Measurements from ENCODE around the gene TRIM36.

Gene TRIM36, protein sequence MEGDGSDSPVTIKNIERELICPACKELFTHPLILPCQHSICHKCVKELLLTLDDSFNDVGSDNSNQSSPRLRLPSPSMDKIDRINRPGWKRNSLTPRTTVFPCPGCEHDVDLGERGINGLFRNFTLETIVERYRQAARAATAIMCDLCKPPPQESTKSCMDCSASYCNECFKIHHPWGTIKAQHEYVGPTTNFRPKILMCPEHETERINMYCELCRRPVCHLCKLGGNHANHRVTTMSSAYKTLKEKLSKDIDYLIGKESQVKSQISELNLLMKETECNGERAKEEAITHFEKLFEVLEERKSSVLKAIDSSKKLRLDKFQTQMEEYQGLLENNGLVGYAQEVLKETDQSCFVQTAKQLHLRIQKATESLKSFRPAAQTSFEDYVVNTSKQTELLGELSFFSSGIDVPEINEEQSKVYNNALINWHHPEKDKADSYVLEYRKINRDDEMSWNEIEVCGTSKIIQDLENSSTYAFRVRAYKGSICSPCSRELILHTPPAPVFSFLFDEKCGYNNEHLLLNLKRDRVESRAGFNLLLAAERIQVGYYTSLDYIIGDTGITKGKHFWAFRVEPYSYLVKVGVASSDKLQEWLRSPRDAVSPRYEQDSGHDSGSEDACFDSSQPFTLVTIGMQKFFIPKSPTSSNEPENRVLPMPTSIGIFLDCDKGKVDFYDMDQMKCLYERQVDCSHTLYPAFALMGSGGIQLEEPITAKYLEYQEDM

DNA sequence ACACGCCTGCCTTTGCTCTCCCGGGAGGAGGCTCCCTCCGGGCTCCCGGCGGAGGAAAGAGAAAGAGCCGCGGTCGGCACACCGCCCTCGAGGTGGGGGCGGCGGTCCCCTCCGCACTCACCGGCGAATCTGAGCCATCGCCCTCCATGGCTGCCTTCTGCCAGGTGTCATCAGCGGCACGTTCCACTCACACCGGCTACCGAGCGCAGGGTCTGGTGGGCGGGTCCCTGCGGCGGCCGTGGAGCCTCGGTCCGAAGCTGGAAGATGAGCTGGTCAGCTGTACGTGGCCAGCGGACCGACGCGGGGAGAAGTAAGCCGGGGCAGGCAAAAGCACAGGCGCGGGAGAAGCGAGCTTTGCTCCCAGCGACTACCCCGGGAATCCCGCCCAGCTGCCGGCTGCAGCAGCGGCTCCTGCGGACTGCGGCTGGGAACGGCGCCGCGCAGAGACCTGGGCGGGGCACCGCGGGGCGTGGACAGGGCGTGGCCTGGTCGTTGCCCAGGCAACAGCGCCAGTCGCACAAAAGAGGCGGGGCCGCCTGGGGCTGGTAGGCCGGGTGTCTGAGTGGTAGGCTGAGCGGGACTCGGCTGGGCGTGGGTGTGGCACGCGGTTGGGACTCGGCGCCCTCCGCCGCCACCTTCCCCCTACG is at the start of gene TRIM36:
TSS of gene TRIM36 (minus strand) at position 422 of the 647 bp plus-strand sequence. CDS start at position 148, 274 bp downstream.
- DNase-seq (ENCODE audit: low read depth in 2 of 2, low spot score in 1 of 2), result peak; percentile 75

DNA sequence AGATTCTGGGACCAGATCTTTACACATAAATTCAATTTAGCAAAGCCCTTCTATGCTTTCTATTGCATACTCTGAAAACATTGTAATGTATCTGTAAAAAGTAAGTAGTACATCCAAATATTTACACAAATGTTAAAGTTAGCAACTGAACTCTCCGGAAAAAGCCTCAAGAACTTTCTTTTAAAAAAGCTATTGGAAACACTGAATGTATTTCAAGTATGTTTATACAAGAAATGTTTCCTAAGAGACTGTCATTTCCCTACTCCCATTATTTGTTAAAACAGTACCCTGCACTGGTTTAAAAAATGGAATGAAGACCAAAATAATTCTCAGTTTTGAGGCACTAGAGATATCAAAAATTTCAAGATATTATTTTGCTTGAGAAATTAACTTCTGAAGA is 44.8 kb upstream of the TRIM36 start:
- DNase-seq (ENCODE audit: low read depth in 2 of 2, low spot score in 1 of 2), result no peak

DNA sequence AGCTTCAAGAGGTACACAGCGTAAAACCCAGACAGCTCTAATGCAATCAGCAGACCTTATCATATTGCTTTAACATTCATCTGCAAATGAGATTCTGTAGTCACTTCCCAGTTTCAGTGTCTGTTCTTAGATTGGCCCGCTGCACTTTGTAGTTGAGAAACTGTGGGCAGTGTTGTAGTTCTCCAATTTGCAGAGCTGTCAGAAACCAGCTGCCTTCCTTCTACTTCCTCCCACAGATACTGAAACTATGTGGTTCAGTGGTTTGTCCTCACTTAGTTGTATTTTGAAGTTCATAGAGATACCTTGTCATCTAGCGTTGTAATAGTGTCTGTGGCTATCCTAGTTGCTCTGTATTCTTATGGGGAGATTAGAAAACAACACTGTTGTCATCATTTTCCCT is 39.6 kb upstream of the TRIM36 start:
- no peak for DNase-seq (ENCODE audit: low read depth in 2 of 2, low spot score in 1 of 2)

DNA sequence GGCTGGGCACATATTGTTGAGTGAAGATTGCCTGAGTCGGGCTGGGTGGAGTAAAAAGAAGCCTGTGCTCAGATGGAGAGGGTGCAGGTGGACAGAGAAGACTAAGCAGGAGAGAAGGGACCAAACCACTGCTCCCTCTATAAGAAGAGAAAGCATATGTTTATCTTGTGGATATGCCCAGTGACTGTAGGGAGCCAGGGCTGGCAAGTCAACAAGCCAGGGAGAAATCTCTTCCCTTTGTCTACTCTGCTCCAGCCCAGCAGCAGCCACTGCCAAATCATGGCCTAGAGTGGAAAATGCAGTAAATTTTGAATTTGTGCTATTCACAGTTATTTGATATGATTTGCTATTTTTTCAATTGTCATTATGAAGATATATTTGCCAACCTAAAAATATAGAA is 33.2 kb upstream of the TRIM36 start:
- DNase-seq (ENCODE audit: low read depth in 2 of 2, low spot score in 1 of 2), result no peak

DNA sequence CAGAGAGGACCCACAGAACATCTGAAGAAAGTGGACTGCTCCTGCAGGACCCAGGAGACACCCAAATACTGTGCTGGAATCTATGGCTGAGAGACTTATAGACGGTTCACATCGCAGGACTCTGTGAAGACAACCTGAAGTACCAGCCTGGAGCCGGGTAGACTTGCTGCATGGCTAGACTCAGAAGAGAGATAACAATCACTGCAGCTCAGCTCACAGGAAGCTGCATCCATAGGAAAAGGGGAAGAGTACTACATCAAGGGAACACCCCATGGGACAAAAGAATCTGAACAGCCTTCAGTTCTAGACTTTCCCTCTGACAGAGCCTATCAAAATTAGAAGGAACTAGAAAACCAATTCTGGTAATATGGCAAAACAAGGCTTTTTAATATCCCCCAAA is 26.5 kb upstream of the TRIM36 start:
- no peak for DNase-seq (ENCODE audit: low read depth in 2 of 2, low spot score in 1 of 2)

DNA sequence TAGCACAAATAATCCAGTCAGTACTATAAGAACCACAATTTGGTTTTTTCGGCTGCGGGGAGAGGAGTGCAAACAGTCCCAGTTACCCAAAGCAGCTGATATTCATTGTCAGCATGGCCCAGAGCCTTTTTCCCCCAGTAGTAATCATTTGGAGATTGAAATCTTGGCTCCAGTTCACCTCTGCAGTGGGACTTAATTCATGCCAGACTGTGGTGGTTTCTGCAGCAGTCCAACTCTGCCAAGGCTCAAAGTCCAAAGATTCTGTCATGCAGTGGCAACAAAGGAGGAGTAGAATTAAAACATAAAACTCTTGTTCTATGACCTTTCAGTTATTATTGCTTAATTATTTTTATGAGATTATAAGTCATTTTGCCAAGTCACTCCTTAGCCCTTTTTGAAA is 25.0 kb upstream of the TRIM36 start:
- DNase-seq (ENCODE audit: low read depth in 2 of 2, low spot score in 1 of 2), result no peak

DNA sequence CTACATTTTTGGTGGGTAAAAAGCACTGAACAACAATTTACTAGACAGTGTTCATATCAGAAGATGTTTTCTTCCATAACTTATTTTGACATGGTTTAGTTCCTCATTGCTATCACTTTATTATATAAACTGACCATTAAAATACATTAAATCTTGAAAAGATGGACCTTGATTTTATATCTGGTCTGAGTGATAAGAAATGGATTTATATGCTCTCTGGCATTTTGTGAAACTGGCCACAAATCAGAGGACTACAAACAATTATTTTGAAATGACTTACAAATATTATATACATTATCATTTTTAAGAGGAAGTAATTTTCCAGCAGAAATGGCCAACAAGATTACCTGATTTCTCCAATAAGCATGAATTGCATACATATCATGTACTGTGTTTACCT is 23.6 kb upstream of the TRIM36 start:
- DNase-seq (ENCODE audit: low read depth in 2 of 2, low spot score in 1 of 2), result no peak

DNA sequence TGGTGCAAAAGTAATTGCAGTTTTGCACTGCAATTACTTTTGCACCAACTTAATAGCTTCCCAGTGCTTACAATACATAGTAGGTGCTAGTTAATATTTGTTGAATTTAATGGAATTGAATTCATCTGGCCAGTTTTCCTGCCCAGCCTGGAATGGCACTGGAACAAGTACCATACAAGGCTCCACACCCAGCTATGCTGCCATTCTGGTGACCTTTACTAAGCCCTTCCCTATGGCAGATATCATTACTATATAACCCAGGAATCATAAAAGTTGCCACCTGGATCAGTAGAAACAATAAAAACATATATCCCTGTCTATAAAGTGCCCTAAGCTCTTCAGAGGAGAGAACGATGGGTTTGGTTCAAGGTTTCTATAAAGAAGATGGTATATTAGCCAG is 22.4 kb upstream of the TRIM36 start:
- DNase-seq (ENCODE audit: low read depth in 2 of 2, low spot score in 1 of 2), result no peak

DNA sequence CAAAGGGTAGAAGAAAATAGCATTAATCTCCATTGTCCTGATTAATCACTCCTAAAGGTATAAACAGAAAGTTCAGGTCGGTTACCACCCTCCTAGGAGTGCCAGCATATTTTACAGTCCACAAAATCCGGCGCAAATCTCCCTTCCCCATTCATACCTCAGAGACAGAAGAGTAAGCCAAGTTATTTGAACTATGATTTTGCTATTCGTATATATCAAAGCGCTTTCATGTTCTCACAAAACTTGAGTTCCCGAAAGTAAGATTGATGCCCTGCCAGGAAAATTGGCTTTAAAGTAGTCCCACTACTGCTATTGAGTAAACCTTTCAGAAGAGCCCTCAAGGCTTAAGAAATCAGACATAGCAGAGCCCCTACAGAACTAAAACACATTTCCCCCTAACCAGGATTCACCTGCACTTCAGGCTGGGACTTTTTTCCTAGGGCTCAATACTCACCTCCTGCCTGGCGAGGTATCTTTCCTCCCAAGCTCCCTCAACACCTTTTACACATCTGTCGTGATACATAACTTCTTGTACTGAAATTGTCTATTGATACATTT is 21.8 kb upstream of the TRIM36 start:
- DNase-seq (ENCODE audit: low read depth in 2 of 2, low spot score in 1 of 2), result no peak

DNA sequence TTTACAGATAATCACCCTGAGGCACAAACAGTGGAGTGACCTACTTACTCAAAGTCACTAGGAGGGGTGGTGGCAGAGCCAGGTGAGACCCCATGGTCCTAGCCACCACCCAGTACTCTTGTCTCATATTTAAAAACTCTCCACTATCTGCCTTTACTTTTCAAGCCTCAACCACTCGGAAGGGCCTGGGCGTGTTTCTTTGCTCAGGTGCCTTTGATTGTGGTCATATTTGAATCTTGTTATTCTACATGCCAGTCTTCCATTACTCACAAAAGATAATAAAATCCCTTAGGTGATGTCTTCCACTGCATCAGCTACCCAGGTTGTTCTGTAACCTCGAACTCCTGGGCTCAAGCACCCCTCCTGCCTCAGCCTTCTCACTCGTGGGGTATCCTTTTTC is 20.7 kb upstream of the TRIM36 start:
- no peak for DNase-seq (ENCODE audit: low read depth in 2 of 2, low spot score in 1 of 2)

DNA sequence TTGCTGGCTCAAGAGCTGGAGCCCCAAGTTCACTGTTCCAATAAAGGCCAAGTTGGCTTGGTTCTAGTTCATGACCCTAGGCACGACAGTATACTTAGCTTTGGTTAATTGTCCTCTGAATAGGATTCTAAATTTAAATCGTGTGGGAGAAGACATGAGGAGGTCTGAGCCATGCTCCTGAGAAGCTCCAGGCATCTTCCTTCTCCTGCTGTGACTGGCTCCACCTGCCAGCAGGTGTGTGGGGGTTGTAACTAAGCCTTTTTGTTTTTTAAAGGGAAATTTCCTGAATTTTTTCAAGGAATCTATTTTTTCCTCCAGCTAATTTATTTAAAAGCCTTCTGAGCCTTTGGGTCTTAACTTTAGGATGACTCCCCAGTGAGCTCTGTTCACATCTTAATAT is 20.2 kb upstream of the TRIM36 start:
- DNase-seq (ENCODE audit: low read depth in 2 of 2, low spot score in 1 of 2), result no peak

DNA sequence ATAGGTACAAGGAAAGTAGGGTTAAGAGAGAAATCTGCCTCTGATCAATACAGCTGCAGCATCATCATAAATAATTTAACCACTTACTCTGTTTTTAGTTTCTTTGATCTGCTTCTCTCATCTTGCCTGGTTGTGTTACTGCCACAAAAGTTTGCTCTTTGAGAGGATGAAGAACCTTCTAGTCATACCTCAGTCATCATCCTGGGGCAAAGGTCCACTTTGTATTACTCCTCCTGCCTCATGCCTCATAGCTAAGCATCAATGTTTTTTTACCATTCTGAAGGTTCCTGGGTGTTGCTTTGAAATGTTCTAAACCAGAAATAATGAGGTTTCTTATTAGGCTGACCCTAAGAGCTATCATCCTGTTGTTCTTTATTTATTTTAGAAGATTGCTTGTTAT is 17.1 kb upstream of the TRIM36 start:
- no peak for DNase-seq (ENCODE audit: low read depth in 2 of 2, low spot score in 1 of 2)

DNA sequence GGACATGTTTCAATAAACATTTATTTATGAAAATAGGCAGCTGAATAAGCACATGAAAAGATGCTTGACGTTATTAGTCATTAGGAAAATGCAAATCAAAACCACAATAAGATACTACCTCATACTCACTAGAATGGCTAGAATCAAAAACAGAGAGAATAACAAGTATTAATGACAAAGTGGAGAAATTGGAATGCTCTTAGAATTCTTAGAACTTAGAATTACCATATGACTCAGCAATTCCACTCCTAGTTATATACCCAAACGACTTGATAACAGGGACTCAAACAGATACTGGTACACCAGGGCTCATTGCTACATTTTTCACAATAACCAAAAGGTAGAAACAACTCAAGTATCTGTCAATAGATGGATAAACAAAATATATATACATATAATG is 15.1 kb upstream of the TRIM36 start:
- no peak for DNase-seq (ENCODE audit: low read depth in 2 of 2, low spot score in 1 of 2)

DNA sequence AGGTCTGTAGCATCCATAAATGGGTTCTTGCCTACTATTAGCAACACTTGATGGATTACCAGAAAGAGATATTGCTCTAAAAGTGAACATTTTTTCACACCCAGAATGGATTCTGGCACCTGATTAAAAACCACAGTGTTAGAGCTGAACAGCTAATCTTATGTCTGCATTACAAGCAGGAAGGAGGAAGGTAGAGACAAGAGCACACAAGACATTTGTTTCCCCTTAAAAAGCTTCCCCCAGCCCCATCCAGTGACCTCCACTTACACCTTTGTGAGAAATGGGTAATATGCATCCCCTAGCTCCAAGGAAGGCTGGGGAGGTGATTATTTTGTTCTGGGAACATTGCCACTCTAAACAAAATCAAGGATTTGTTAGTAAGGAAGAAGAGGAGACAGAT is 12.0 kb upstream of the TRIM36 start:
- no peak for DNase-seq (ENCODE audit: low read depth in 2 of 2, low spot score in 1 of 2)

DNA sequence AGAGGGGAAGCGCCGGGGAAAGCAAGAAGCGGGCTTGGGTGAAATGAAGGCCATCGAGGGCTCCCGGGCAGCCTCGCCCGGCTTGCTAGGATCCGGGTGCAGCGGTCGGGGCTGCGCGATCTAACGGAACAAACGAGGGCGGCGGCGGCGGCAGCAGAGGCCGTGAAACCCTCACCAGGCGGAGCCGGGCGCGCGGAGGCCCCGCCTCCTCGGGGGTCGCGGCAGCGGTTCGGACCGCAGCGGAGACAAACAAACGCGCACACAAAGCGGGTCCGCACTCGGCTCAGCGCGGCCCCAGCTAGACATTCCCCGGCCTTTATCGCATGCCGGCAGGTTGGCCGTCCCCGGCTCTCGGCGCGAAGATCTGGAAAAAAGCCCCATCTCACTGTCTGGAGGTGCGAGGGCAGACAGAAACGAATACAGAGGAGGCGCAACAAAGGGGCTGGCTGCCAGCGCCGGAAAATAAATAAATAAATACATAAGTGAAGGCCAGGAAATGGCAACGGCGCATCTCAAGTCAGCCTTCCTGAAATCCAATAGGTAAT is 10.5 kb upstream of the TRIM36 start:
- no peak for DNase-seq (ENCODE audit: low read depth in 2 of 2, low spot score in 1 of 2)

DNA sequence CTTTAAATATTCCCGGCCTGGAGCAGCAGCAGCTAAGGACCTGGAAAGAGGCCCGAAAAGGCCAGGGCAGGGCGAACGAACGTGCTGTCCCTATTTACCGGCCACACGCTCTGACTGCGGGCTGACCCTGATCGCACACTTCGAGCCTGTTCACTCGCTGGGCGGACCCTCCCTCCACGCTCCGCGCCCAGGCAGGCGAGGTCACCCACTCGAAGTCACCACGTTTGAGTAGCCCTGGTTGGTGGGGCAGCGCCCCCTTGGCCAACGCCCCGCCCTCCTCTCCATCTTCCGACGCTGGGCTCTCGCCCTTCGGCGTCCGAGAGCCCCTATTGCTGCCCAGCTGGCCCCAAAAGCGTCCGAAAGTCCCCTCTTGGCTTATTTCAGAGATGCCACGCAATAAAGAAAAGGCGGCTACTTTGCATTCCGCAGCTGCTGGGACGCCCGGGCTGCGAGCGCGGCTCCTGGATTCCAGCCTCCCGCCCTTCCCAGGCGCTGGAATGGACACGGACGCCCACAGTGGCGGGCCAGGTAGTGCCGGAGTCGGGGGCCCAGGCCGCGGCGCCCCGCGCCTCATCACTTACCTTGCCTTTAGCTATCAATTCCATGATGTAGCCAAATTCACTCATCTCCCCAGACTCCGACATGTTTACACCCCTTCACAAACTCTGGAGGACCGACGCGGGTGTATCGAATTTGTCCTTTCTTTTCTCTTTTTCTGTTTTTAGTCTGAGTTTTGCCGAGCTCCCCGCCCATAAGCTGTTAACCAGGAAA is 9.9 kb upstream of the TRIM36 start:
- DNase-seq (ENCODE audit: low read depth in 2 of 2, low spot score in 1 of 2), result no peak

DNA sequence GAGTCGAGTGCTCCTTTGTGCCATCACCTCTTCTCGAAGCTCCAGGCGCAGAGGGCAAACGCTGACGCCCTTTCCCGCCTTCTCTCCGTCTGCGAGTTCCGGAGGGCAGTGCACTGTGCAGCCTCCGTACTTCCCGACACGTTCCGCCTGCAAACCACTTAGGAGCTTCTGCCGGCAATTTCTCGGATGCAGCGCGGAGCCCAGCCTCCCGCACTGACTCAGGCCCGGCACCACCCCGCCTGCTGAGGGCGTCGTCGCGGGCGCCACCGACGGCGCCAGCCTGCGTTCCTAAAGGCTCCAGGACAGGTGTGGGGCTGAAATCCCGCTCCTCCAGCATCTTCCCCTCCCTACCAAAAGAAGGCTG is 9.3 kb upstream of the TRIM36 start:
- DNase-seq (ENCODE audit: low read depth in 2 of 2, low spot score in 1 of 2), result no peak

DNA sequence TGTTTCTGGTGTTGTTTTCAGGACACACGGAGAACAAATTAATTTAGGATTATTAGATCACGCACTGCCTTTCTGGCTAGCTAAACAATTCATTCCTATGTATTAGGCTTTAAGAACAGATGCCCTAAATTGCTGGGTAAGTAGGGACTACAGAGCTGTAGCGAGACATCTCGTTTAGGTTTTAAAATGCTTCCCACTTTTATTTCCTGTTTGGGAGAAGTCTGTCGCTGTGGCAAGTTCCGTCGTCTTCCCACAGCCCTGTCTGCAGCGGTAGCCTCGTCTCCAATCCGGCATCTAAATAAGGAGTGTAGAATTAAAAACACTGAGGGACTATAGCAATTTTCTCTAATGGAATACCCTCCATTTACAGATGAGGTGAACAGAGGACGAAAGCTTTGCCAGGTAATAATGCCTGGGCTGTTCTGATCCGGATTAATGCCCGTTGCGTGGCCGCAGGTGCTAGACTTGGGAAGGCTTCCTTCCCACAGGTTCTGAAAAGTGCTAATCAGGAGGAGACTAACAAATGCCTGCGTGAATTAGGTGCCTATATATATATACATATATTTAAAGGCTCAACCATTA is 1.3 kb upstream of the TRIM36 start:
- DNase-seq (ENCODE audit: low read depth in 2 of 2, low spot score in 1 of 2), result no peak

DNA sequence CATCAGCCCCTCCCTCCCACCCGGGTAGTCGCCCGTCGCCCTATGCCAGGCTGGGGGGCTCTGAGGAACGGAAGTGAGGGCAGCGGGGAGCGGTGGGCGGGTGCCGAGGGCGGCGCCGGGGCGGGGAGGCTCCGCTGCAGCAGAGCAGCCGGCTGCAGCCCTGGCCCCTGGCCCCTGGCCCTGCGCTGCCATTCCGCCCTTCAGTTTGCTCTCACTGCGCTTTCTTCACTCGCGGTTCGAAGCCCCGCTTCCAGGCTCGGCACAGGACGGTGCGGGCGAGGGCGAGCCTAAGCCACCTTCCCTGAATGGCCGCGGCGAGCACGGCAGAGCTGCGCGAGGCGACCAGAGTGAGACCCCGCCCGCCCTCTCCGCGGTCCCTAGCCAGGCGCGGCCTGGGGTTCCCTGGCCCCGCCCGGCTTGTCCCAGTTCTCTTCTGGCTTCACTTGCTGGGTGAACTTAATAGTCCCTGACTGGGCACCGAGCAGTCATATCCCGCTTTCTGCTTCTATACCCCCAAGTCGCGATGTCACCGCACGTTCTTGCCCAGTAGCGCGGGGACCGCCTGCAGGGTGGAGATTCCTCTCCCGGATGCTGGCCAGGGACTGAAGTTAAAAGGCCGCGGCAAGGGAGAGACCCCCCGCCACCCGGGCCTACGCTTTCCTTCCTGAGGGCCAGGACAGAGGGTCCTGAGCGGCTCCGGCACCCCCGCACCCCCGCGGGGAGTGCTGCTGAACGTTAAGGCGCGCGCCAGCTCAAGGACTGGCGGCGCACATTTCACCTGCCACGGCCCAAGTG is 623 bp upstream of the TRIM36 start:
- DNase-seq (ENCODE audit: low read depth in 2 of 2, low spot score in 1 of 2), result no peak
